ENCODE measurements around the gene GALM. TPM values are rescaled to one million over a fixed set of nuclear protein-coding genes. Genes with fewer than 3 reads are reported as not detected.

GALM gene
- total and polyA plus RNA-seq, 2 of the 8 experiments (the other 6 are each of a cell fraction or from before 2014, with no cell fraction given): 9.9 to 13.1 TPM

DNA sequence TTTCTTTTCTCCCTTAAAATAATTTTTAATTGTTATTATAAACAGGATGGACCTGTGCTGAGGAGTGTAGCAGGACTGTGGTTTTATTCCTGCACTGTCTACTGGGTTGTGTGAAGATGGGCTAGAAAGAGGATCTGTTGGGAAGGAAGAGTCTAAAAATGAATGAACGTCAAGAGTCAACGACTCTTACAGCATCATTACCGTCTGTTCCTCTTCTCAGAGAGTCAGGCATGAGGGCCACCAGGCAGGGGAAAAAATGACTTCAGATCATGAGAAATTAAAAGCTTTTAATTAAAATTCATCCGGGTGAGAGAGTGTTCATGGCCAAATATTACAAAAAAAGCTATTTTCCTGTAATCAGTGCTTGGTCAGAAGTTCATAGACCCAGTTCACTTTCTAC is 52.7 kb downstream of the GALM start:
- ChIA-PET CTCF (ENCODE audit: partially characterized antibody) (interaction anchor here (0.9 to 1.1 kb wide), 2 partner anchors 37 to 115 kb away, joined by 3 read pairs; no protein-coding TSS in a partner anchor), POLR2A (ENCODE audit: partially characterized antibody) (interaction anchor here (0.7 to 2.4 kb wide), 3 partner anchors 14 to 117 kb away, joined by 3 to 8 read pairs (median 3); partner anchors contain the start of gene SRSF7)
- Histone ChIP-seq H3K27ac (ENCODE audit: low read depth, low read length) (no peak overlapping the region), H2AFZ (ENCODE audit: low read length) (no peak overlapping the region), H3K4me2 (ENCODE audit: insufficient read depth in 1 of 2, low read depth in 2 of 2, low read length in 2 of 2) (no peak overlapping the region), H4K20me1 (replicated peaks in 1 of 2; ENCODE audit: control insufficient read depth in 1 of 2, insufficient read depth in 2 of 2, low read length in 2 of 2) (no peaks in the 10 kb centered on the region), H3K56ac (replicated peaks; ENCODE audit: insufficient read length, low read depth, low read length) (no peak overlapping the region), H3K23ac (ENCODE audit: insufficient read length) (no peak overlapping the region), H4K91ac (replicated peaks; ENCODE audit: insufficient read length, low read length) (no peak overlapping the region), H3K9me3 (ENCODE audit: insufficient read depth in 2 of 2, low read depth in 1 of 2, low read length in 1 of 2) (no peaks in the 10 kb centered on the region), H2BK12ac (ENCODE audit: low read depth, low read length) (no peak overlapping the region), H3K36me3 (ENCODE audit: control insufficient read depth in 2 of 4, insufficient read depth in 4 of 4, low read length in 3 of 4) (no peaks in the 10 kb centered on the region), H2BK15ac (ENCODE audit: low read length) (no peak overlapping the region), H4K8ac (ENCODE audit: extremely low read depth, insufficient read depth, low read length) (no peak overlapping the region), H3K4me1 (replicated peaks in 1 of 4; ENCODE audit: control insufficient read depth in 3 of 4, insufficient read depth in 4 of 4, low read length in 3 of 4) (no peaks in the 10 kb centered on the region), H2BK20ac (ENCODE audit: low read length) (no peak overlapping the region), H3K4ac (replicated peaks; ENCODE audit: insufficient read length, low read depth, low read length) (no peak overlapping the region), H3K79me2 (ENCODE audit: control insufficient read depth in 1 of 2, insufficient read depth in 2 of 2, low read length in 2 of 2) (no peaks in the 10 kb centered on the region), H4K5ac (ENCODE audit: insufficient read length, low read depth, low read length) (no peak overlapping the region), H3K9ac (replicated peaks in 1 of 4; ENCODE audit: extremely low read depth in 1 of 4, low read depth in 3 of 4, low read length in 3 of 4) (no peak overlapping the region), H2BK120ac (replicated peaks; ENCODE audit: low read depth, low read length) (no peak overlapping the region), H2BK5ac (ENCODE audit: low read depth, low read length) (no peak overlapping the region), H3K79me1 (ENCODE audit: low read depth, low read length) (no peaks in the 10 kb centered on the region), H3K4me3 (ENCODE audit: extremely low read depth in 1 of 4, insufficient read depth in 2 of 4, low read depth in 3 of 4, low read length in 4 of 4) (no peak overlapping the region), H2AK5ac (ENCODE audit: low read depth, low read length) (no peak overlapping the region), H3K14ac (ENCODE audit: insufficient read length) (no peak overlapping the region), H3K27me3 (replicated peaks in 1 of 4; ENCODE audit: control insufficient read depth in 3 of 4, extremely low read depth in 1 of 4, insufficient read depth in 3 of 4, low read length in 3 of 4) (no peaks in the 10 kb centered on the region), H3K23me2 (ENCODE audit: low read depth, low read length) (no peaks in the 10 kb centered on the region), H3K18ac (ENCODE audit: extremely low read depth, low read length) (no peak overlapping the region)
- FAIRE-seq (no peak), DNase-seq (ENCODE audit: low read depth in 1 of 2, low spot score in 2 of 2) (no peak)
- WGBS, 2 experiments (ENCODE audit: extremely low coverage in 1 of 2, insufficient coverage in 1 of 2, insufficient read length in 1 of 2, insufficient replicate concordance in 2 of 2, low coverage in 1 of 2, low lambda C conversion rate in 2 of 2, missing lambda C conversion rate in 1 of 2): 92% methylated on average over 4 of the region's 4 CpGs; no CpG with 5 or more reads in 1 of the 2 experiments
- TF ChIP-seq, protein P1, sequence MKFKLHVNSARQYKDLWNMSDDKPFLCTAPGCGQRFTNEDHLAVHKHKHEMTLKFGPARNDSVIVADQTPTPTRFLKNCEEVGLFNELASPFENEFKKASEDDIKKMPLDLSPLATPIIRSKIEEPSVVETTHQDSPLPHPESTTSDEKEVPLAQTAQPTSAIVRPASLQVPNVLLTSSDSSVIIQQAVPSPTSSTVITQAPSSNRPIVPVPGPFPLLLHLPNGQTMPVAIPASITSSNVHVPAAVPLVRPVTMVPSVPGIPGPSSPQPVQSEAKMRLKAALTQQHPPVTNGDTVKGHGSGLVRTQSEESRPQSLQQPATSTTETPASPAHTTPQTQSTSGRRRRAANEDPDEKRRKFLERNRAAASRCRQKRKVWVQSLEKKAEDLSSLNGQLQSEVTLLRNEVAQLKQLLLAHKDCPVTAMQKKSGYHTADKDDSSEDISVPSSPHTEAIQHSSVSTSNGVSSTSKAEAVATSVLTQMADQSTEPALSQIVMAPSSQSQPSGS (IDR thresholded peaks at IDR 0.05; ENCODE audit: low read length): no peak
- TF ChIP-seq, protein P2, sequence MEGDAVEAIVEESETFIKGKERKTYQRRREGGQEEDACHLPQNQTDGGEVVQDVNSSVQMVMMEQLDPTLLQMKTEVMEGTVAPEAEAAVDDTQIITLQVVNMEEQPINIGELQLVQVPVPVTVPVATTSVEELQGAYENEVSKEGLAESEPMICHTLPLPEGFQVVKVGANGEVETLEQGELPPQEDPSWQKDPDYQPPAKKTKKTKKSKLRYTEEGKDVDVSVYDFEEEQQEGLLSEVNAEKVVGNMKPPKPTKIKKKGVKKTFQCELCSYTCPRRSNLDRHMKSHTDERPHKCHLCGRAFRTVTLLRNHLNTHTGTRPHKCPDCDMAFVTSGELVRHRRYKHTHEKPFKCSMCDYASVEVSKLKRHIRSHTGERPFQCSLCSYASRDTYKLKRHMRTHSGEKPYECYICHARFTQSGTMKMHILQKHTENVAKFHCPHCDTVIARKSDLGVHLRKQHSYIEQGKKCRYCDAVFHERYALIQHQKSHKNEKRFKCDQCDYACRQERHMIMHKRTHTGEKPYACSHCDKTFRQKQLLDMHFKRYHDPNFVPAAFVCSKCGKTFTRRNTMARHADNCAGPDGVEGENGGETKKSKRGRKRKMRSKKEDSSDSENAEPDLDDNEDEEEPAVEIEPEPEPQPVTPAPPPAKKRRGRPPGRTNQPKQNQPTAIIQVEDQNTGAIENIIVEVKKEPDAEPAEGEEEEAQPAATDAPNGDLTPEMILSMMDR (IDR thresholded peaks at IDR 0.05; ENCODE audit: control extremely low read depth in 1 of 3, insufficient read depth in 1 of 3, low read depth in 1 of 3, low read length in 3 of 3): no peak
- no peak for TF ChIP-seq TEAD4 (IDR thresholded peaks at IDR 0.05; ENCODE audit: low read depth, low read length)
- no peak for TF ChIP-seq ZNF274 (IDR thresholded peaks at IDR 0.05; ENCODE audit: borderline replicate concordance, extremely low read depth, low read length)
- no peak for TF ChIP-seq SIX5 (IDR thresholded peaks at IDR 0.05; ENCODE audit: low read depth, low read length)
- TF ChIP-seq, protein P3, sequence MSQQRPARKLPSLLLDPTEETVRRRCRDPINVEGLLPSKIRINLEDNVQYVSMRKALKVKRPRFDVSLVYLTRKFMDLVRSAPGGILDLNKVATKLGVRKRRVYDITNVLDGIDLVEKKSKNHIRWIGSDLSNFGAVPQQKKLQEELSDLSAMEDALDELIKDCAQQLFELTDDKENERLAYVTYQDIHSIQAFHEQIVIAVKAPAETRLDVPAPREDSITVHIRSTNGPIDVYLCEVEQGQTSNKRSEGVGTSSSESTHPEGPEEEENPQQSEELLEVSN (IDR thresholded peaks at IDR 0.05): no peak
- no peak for TF ChIP-seq KDM5A (IDR thresholded peaks at IDR 0.05; ENCODE audit: low read length)
- no peak for TF ChIP-seq PHF8 (conservative IDR thresholded peaks at IDR 0.05; ENCODE audit: low read depth, low read length)
- no peak for TF ChIP-seq BACH1 (IDR thresholded peaks at IDR 0.05; ENCODE audit: low read length)
- no peak for TF ChIP-seq POLR2A (IDR thresholded peaks at IDR 0.05; ENCODE audit: control extremely low read depth in 1 of 2, low read depth in 2 of 2, low read length in 2 of 2)
